Right lung (tissue), 5 donors: ENCODE measurements around the gene IFT122. TPM values are rescaled to one million over a fixed set of nuclear protein-coding genes. Genes with fewer than 3 reads are reported as not detected.

ENCODE experiments used
- DNase-seq, 2 donors: peaks; one replicate each; pipeline ENCODE4 v3.0.0-alpha.2; 2013
- polyA plus RNA-seq, 5 donors: library from polyadenylated mRNA; unstranded; fragments of 120-200 nt; gene quantifications; one replicate each; pipeline versions ENCODE4 v1.2.1 to v1.2.3, GENCODE V29; 2013; ENCODE audit warnings: inconsistent platforms in 1 of 5, low replicate concordance in 1 of 5; ENCODE audit not compliant: insufficient read length in 5 of 5, insufficient read depth in 1 of 5

The IFT122 gene
- polyA plus RNA-seq, 5 donors: 56.3 to 70.9 (median 65.3) TPM

GRCh38 chr3:129557548-129557894 lies 117.5 kb downstream of the IFT122 start:
- peak in 1 of 2 donors; percentile 57 for DNase-seq

- DNase-seq: no peak
Observed at GRCh38 chr3:129558081-129558771, 118.2 kb downstream of the IFT122 start.

GRCh38 chr3:129558772-129559564 lies 118.9 kb downstream of the IFT122 start:
- DNase-seq: no peak

GRCh38 chr3:129559565-129560079 lies 119.6 kb downstream of the IFT122 start:
- DNase-seq: no peak

- peak; percentile 67 to 81 for DNase-seq
Observed at GRCh38 chr3:129560269-129560787, 120.3 kb downstream of the IFT122 start.

GRCh38 chr3:129560911-129561594 lies 121.0 kb downstream of the IFT122 start:
- DNase-seq: peak; percentile 85 to 86

- DNase-seq: no peak
Observed at GRCh38 chr3:129561619-129562248, 121.7 kb downstream of the IFT122 start.

- DNase-seq: no peak
Observed at GRCh38 chr3:129562803-129563202, 122.8 kb downstream of the IFT122 start.

GRCh38 chr3:129563332-129563731 lies 123.3 kb downstream of the IFT122 start:
- DNase-seq: no peak

GRCh38 chr3:129563850-129564535 lies 124.0 kb downstream of the IFT122 start:
- DNase-seq: no peak

- no peak for DNase-seq
Observed at GRCh38 chr3:129564981-129565644, 125.1 kb downstream of the IFT122 start.

GRCh38 chr3:129565902-129566301 lies 125.9 kb downstream of the IFT122 start:
- no peak for DNase-seq

- DNase-seq: no peak
Observed at GRCh38 chr3:129567176-129567705, 127.2 kb downstream of the IFT122 start.

- no peak for DNase-seq
Observed at GRCh38 chr3:129567939-129568338, 127.9 kb downstream of the IFT122 start.

- no peak for DNase-seq
Observed at GRCh38 chr3:129569856-129570255, 129.8 kb downstream of the IFT122 start.

Other genes starting within 250 kb of the IFT122 start
- gene COPG1, start 190.6 kb upstream of the IFT122 start, polyA plus RNA-seq: 100 to 1,000 TPM; 118 to 162 (median 145) TPM
- 10 to 100 TPM; 40.7 to 45.7 (median 43.4) TPM for gene HMCES, start 161.4 kb upstream of the IFT122 start, polyA plus RNA-seq
- 1 to 10 TPM; 1.7 to 6.2 (median 3.9) TPM for gene EFCAB12, start 11.6 kb upstream of the IFT122 start, polyA plus RNA-seq
- gene MBD4, start 276 bp upstream of the IFT122 start, polyA plus RNA-seq: 10 to 100 TPM; 50.9 to 61.9 (median 58.6) TPM
- under 1 TPM in 3 of 5 donors, not detected in 2; 0.06 to 0.13 (median 0.08) TPM for gene RHO, start 88.4 kb downstream of the IFT122 start, polyA plus RNA-seq
- not detected for gene H1-8, start 103.0 kb downstream of the IFT122 start, polyA plus RNA-seq
- 100 to 1,000 TPM; 167 to 213 (median 176) TPM for gene PLXND1, start 166.5 kb downstream of the IFT122 start, polyA plus RNA-seq